GM19395 (cell line): ENCODE measurements around the gene CXCL16.
"Not testable (repeated sequence)": the region's sequence is repeated elsewhere in the genome, so short reads cannot be mapped to it uniquely, and the experiment has no call there.

ENCODE experiments used
- ATAC-seq: cut with Tn5 transposase; IDR thresholded peaks from one replicate; pipeline ENCODE4 v1.9.1; 2021; ENCODE audit warnings: mild to moderate bottlenecking, moderate library complexity; ENCODE audit not compliant: unreplicated experiment

Gene CXCL16

GRCh38 chr17:4722678-4723240 is 17.0 kb downstream of the CXCL16 start:
- ATAC-seq = no peak

- no peak for ATAC-seq
These were observed 18.3 kb downstream of the CXCL16 start for GRCh38 chr17:4721203-4722135.

GRCh38 chr17:4720787-4721186 is 18.9 kb downstream of the CXCL16 start:
- no peak for ATAC-seq

- ATAC-seq = no peak
These were observed 20.0 kb downstream of the CXCL16 start for GRCh38 chr17:4719684-4720221.

GRCh38 chr17:4719146-4719545 is 20.6 kb downstream of the CXCL16 start:
- no peak for ATAC-seq

- no peak for ATAC-seq
These were observed 21.5 kb downstream of the CXCL16 start for GRCh38 chr17:4718276-4718675.

- ATAC-seq = no peak
These were observed 21.9 kb downstream of the CXCL16 start for GRCh38 chr17:4717791-4718190.

- ATAC-seq = no peak
These were observed 23.6 kb downstream of the CXCL16 start for GRCh38 chr17:4716081-4716480.

- ATAC-seq = no peak
These were observed 24.5 kb downstream of the CXCL16 start for GRCh38 chr17:4715063-4715744.

- not testable (repeated sequence) for ATAC-seq
These were observed 25.2 kb downstream of the CXCL16 start for GRCh38 chr17:4714340-4715062.

GRCh38 chr17:4712526-4712925 is 27.2 kb downstream of the CXCL16 start:
- no peak for ATAC-seq

GRCh38 chr17:4711661-4712181 is 28.0 kb downstream of the CXCL16 start:
- no peak for ATAC-seq

- ATAC-seq = peak; percentile 4
These were observed 28.8 kb downstream of the CXCL16 start for GRCh38 chr17:4710693-4711634.

- peak; percentile 67 for ATAC-seq
These were observed 29.7 kb downstream of the CXCL16 start, which contains the start of gene ARRB2 for GRCh38 chr17:4709794-4710692. Gene ARRB2, plus strand, starts transcription at chr17:4710632. Its CDS starts 90 bp downstream, at chr17:4710722.

- ATAC-seq = no peak
These were observed 31.3 kb downstream of the CXCL16 start for GRCh38 chr17:4708436-4708835.

- no peak for ATAC-seq
These were observed 33.6 kb downstream of the CXCL16 start for GRCh38 chr17:4706121-4706520.

GRCh38 chr17:4704991-4705390 is 34.7 kb downstream of the CXCL16 start:
- ATAC-seq = no peak

GRCh38 chr17:4704574-4704907 is 35.2 kb downstream of the CXCL16 start:
- ATAC-seq = not testable (repeated sequence)

GRCh38 chr17:4703330-4703691 is 36.4 kb downstream of the CXCL16 start:
- ATAC-seq = no peak
